Transverse colon (tissue), 4 donors: Measurements from ENCODE around the gene SUCO.

Experiments used
- EP300 ChIP-seq: sonication (generic); formaldehyde crosslinking; IDR thresholded peaks from one replicate; pipeline ENCODE4 v1.6.1; 2017; ENCODE audit warnings: antibody characterized with exemption, low read depth
- POLR2A ChIP-seq: fragments of 450-650 bp; IDR thresholded peaks from one replicate; pipeline ENCODE4 v1.6.1; 2016; ENCODE audit warnings: antibody characterized with exemption, mild to moderate bottlenecking, moderate library complexity
- POLR2AphosphoS5 ChIP-seq, 3 donors: sonication (generic); formaldehyde crosslinking; IDR thresholded peaks; one replicate each; pipeline ENCODE4 v1.6.1; 2016; ENCODE audit warnings: antibody characterized with exemption in 3 of 3
- TF ChIP-seq, protein P1 (sequence below), 5 experiments: fragments of 200-600 bp in 3 of 5; fragments of 450-650 bp in 2 of 5; sonication (generic) in 3 of 5; IDR thresholded peaks; 1 replicate in 2 of 5; 2 replicates in 3 of 5; pipeline ENCODE4 v1.5.1; 2016 to 2017; ENCODE audit warnings: antibody characterized with exemption in 5 of 5, inconsistent platforms in 3 of 5, mild to moderate bottlenecking in 2 of 5, moderate library complexity in 1 of 5

DNA sequence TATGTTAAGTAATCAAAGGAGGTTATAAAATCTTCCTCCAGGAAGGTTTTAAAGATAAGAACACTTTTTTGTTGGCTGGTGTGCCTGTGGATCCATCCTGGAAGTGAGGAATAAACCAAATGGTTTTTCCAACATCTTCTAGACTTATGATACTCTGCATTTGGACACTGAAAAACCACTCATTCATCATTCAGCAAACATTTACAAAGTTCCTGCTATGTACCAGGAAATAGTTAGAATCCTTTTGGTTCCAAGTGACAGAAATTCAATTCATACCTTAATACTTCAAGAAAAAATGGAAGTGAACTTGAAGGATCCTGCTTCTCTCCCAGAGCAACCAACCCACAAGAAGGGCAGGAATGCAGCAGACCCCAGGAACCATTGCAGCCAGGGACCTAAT, 49.5 kb upstream of the SUCO start:
- TF ChIP-seq, protein P1, sequence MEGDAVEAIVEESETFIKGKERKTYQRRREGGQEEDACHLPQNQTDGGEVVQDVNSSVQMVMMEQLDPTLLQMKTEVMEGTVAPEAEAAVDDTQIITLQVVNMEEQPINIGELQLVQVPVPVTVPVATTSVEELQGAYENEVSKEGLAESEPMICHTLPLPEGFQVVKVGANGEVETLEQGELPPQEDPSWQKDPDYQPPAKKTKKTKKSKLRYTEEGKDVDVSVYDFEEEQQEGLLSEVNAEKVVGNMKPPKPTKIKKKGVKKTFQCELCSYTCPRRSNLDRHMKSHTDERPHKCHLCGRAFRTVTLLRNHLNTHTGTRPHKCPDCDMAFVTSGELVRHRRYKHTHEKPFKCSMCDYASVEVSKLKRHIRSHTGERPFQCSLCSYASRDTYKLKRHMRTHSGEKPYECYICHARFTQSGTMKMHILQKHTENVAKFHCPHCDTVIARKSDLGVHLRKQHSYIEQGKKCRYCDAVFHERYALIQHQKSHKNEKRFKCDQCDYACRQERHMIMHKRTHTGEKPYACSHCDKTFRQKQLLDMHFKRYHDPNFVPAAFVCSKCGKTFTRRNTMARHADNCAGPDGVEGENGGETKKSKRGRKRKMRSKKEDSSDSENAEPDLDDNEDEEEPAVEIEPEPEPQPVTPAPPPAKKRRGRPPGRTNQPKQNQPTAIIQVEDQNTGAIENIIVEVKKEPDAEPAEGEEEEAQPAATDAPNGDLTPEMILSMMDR (IDR thresholded peaks at IDR 0.05): no peak
- TF ChIP-seq EP300 (no peak), POLR2A (no peak), POLR2AphosphoS5 (IDR thresholded peaks at IDR 0.05) (no peak)
